Nephron (organoid): ENCODE measurements around the gene TSPAN8.
"Not testable (repeated sequence)": the region's sequence is repeated elsewhere in the genome, so short reads cannot be mapped to it uniquely, and the experiment has no call there.

Source experiments
- H3K27ac Mint-ChIP-seq, 3 experiments: 2 replicates each; pipeline ENCODE4 v1.8.0; 2020; ENCODE audit warnings: mixed read lengths in 3 of 3, mild to moderate bottlenecking in 2 of 3, moderate library complexity in 1 of 3
- H3K27me3 Mint-ChIP-seq: 2 replicates; pipeline ENCODE4 v1.8.0; 2021; ENCODE audit warnings: low read depth, mild to moderate bottlenecking, moderate library complexity, mixed read lengths
- H3K36me3 Mint-ChIP-seq: 2 replicates; pipeline ENCODE4 v1.8.0; 2020; ENCODE audit warnings: low read depth, mixed read lengths
- H3K4me1 Mint-ChIP-seq: 2 replicates; pipeline ENCODE4 v1.8.0; 2020; ENCODE audit warnings: mixed read lengths
- H3K4me3 Mint-ChIP-seq, 3 experiments: 2 replicates each; pipeline ENCODE4 v1.8.0; 2020; ENCODE audit warnings: mild to moderate bottlenecking in 3 of 3, mixed read lengths in 3 of 3, moderate library complexity in 2 of 3
- H3K9me3 Mint-ChIP-seq: 2 replicates; pipeline ENCODE4 v1.8.0; 2020; ENCODE audit warnings: mixed read lengths
- TF ChIP-seq, protein P1 (sequence below), 3 experiments: fragments of 200-600 bp; sonication (generic); IDR thresholded peaks; one replicate each; pipeline ENCODE4 v1.5.0; 2021; ENCODE audit warnings: antibody characterized with exemption in 3 of 3; ENCODE audit not compliant: unreplicated experiment in 3 of 3

Gene TSPAN8

DNA sequence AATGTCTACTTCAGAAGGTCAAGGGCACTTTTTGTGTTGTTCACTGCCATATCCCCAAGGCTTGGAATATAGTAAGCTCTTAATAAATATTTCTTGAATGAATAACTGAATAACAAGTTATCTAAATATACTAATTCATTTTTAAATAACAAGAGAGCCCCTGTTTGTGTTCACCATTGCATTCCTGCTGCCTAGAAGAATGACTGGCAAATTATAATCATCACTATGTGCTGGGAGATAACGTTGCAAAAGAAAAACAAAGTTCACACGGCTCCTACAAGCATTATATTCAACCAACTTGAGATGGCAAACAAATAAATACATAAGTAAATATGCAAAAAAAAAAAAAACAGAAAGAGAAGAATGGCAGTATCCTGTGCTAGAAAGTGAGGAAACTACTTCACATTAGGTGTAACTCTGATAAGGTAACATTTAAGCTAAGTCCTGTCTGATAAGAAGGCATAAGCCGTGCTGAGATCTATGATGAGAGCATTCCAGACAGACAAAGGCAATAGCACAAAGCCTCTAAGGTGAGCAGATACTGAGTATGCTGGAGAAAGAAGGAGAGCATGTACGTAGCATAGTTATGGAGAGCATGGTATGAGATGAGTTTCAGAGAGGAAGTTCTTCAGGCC lies 9.2 kb upstream of the TSPAN8 start:
- no peaks in the 10 kb centered on the region for H3K27me3 Mint-ChIP-seq
- no peak overlapping the region for H3K4me3 Mint-ChIP-seq
- no peaks in the 10 kb centered on the region for H3K36me3 Mint-ChIP-seq
- TF ChIP-seq, protein P1, sequence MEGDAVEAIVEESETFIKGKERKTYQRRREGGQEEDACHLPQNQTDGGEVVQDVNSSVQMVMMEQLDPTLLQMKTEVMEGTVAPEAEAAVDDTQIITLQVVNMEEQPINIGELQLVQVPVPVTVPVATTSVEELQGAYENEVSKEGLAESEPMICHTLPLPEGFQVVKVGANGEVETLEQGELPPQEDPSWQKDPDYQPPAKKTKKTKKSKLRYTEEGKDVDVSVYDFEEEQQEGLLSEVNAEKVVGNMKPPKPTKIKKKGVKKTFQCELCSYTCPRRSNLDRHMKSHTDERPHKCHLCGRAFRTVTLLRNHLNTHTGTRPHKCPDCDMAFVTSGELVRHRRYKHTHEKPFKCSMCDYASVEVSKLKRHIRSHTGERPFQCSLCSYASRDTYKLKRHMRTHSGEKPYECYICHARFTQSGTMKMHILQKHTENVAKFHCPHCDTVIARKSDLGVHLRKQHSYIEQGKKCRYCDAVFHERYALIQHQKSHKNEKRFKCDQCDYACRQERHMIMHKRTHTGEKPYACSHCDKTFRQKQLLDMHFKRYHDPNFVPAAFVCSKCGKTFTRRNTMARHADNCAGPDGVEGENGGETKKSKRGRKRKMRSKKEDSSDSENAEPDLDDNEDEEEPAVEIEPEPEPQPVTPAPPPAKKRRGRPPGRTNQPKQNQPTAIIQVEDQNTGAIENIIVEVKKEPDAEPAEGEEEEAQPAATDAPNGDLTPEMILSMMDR (IDR thresholded peaks at IDR 0.05; ENCODE audit: unreplicated experiment in 3 of 3): no peak
- H3K27ac Mint-ChIP-seq: no peak overlapping the region
- H3K4me1 Mint-ChIP-seq: peaks cover 11% of the 10 kb centered on the region
- H3K9me3 Mint-ChIP-seq: peaks cover 13% of the 10 kb centered on the region

DNA sequence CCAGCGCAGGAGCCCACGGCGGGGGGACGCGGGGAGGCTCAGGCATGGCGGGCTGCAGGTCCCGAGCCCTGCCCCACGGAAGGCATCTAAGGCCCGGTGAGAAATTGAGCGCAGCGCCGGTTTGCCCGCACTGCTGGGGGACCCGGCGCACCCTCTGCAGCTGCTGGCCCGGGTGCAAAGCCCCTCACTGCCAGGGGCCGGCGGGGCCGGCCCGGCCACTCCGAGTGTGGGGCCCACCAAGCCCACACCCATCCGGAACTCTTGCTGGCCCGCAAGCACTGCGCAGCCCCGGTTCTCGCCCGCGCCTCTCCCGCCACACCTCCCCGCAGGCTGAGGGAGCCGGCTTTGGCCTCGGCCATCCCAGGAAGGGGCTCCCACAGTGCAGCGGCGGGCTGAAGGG lies 8.5 kb upstream of the TSPAN8 start:
- TF ChIP-seq, protein P1 (IDR thresholded peaks at IDR 0.05; ENCODE audit: unreplicated experiment in 3 of 3): no peak
- Mint-ChIP-seq H3K4me3 (no peak overlapping the region), H3K9me3 (peaks cover 13% of the 10 kb centered on the region), H3K4me1 (peaks cover 17% of the 10 kb centered on the region), H3K36me3 (no peaks in the 10 kb centered on the region), H3K27me3 (no peaks in the 10 kb centered on the region), H3K27ac (no peak overlapping the region)

DNA sequence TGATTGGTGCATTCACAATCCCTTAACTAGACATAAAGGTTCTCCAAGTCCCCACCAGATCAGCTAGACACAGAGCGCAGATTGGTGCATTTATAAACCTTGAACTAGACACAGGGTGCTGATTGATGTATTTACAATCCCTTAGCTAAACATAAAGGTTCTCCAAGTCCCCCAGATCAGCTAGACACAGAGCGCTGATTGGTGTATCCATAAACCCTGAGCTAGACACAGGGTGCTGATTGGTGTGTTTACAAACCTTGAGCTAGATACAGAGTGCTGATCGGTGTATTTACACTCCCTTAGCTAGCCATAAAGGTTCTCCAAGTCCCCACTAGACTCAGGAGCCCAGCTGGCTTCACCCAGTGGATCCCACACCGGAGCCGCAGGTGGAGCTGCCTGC lies 8.0 kb upstream of the TSPAN8 start:
- Mint-ChIP-seq H3K4me1 (peaks cover 20% of the 10 kb centered on the region), H3K9me3 (peaks cover 13% of the 10 kb centered on the region)
- not testable (repeated sequence) for H3K36me3 Mint-ChIP-seq, H3K27ac Mint-ChIP-seq, H3K4me3 Mint-ChIP-seq, H3K27me3 Mint-ChIP-seq

DNA sequence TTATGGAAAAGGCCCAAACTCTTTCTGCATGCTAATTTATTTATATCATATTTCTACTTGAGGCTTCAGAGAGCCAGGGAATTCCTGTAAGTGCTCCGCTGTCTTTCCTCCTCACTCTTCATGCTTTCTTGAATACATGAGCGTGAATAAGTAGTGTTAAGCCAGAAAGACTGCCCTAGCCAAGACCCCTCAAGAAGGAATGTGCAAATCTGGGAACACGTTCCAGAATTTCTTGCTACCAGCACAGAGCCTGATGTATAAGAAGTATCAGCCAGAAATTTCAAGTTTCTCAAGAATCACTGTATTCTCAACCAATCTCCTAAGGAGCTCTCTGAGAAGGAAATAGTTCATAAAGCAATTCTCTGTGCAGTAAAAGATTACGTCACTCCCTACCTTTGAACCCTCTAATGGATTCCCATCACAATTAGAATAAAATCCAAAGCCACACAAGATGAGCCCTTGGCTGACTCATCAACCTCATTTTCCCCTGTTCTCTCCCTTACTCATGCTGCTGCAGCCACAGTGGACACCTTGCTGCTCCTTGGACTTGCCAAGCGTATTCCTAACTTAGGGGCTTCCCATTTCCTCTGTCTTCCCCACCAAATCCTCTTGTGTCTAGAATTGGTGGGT lies 6.9 kb upstream of the TSPAN8 start:
- H3K4me1 Mint-ChIP-seq: peaks cover 27% of the 10 kb centered on the region
- peaks cover 13% of the 10 kb centered on the region for H3K9me3 Mint-ChIP-seq
- peak overlapping the region; percentile 27 to 53 (median 49) for H3K27ac Mint-ChIP-seq
- H3K4me3 Mint-ChIP-seq: no peak overlapping the region
- TF ChIP-seq, protein P1 (IDR thresholded peaks at IDR 0.05; ENCODE audit: unreplicated experiment in 3 of 3): no peak
- no peaks in the 10 kb centered on the region for H3K36me3 Mint-ChIP-seq
- no peaks in the 10 kb centered on the region for H3K27me3 Mint-ChIP-seq

DNA sequence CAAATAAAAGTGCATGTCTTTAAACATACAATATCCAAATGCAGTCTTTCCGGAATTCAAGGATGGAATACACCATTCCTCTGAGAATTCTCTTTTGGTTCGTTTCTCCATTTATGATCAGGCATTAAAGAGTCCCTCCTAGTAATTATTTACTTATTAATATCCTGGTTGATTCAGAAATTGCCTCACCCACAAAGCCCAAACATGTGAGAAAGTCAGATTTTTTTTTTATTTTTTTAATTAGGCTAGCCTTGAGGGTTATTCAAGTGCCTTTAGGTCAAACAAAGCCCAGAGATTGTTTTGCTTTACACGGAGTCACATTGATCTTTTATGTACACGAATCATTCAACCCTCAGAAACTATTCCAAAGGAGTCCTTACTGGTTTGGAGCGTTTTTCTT lies 6.4 kb upstream of the TSPAN8 start:
- no peaks in the 10 kb centered on the region for H3K27me3 Mint-ChIP-seq
- H3K27ac Mint-ChIP-seq: peak overlapping the region in 1 of 3 experiments; percentile 53
- H3K4me3 Mint-ChIP-seq: no peak overlapping the region
- H3K9me3 Mint-ChIP-seq: peaks cover 13% of the 10 kb centered on the region
- no peaks in the 10 kb centered on the region for H3K36me3 Mint-ChIP-seq
- TF ChIP-seq, protein P1 (IDR thresholded peaks at IDR 0.05; ENCODE audit: unreplicated experiment in 3 of 3): no peak
- H3K4me1 Mint-ChIP-seq: peaks cover 32% of the 10 kb centered on the region

DNA sequence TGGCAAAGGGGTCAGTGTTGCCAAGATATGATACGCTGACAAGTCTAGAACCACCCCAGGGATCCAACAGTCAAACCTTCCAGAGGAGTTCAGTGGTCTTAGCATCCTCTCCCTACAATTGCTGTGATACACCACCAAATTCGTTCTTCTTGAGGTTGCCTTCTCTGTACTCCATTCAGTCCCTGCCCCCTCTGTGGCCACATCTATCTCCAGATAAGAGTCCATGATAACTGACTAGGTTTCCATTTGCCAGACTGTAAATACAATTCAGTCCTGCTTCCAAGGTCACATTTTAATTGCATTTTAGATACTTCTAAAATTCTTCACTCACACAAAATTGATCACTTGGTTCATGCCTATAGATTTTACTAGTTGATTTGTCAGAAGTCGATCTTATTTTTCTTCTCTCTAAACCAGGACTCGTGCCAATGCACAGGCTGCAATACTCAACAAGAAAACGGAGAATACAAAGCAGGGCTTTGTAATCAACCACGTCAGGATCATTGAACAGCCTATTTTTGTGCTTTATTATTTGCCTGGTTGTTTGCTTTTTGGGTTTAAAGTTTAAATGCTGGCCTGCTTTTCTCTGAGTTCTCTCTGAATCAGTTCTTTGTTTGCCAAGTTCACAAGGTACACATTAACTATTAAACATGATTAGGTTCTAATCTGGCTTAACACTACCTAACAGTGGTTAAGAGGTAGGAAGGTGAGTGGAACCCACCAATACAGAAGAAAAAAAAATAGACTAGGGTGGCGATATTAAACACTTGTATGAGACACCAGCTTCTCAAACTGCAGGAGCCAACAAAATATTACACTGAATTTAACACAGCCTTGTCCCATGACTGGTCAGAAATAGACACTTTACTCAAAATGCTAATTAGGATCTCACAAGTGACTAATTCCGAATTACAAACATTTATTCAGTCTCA lies 5.3 kb upstream of the TSPAN8 start:
- no peaks in the 10 kb centered on the region for H3K27me3 Mint-ChIP-seq
- TF ChIP-seq, protein P1 (IDR thresholded peaks at IDR 0.05; ENCODE audit: unreplicated experiment in 3 of 3): no peak
- peaks cover 36% of the 10 kb centered on the region for H3K4me1 Mint-ChIP-seq
- H3K9me3 Mint-ChIP-seq: peaks cover 7% of the 10 kb centered on the region
- peak overlapping the region; percentile 71 to 82 (median 71) for H3K27ac Mint-ChIP-seq
- no peak overlapping the region for H3K4me3 Mint-ChIP-seq
- no peaks in the 10 kb centered on the region for H3K36me3 Mint-ChIP-seq
